Stimulated activated CD4-positive, alpha-beta T cell treated with anti-CD3 and anti-CD28 coated beads, Interleukin-4, amount 100 ng/mL, for 4 hours (primary cell): ENCODE data around the gene CNOT3.
"Not testable (repeated sequence)": the region's sequence is repeated elsewhere in the genome, so short reads cannot be mapped to it uniquely, and the experiment has no call there.

Experiments
- DNase-seq, 2 experiments: peaks; one replicate each; pipeline ENCODE4 v3.0.0-alpha.2; 2020

CNOT3 gene

DNA sequence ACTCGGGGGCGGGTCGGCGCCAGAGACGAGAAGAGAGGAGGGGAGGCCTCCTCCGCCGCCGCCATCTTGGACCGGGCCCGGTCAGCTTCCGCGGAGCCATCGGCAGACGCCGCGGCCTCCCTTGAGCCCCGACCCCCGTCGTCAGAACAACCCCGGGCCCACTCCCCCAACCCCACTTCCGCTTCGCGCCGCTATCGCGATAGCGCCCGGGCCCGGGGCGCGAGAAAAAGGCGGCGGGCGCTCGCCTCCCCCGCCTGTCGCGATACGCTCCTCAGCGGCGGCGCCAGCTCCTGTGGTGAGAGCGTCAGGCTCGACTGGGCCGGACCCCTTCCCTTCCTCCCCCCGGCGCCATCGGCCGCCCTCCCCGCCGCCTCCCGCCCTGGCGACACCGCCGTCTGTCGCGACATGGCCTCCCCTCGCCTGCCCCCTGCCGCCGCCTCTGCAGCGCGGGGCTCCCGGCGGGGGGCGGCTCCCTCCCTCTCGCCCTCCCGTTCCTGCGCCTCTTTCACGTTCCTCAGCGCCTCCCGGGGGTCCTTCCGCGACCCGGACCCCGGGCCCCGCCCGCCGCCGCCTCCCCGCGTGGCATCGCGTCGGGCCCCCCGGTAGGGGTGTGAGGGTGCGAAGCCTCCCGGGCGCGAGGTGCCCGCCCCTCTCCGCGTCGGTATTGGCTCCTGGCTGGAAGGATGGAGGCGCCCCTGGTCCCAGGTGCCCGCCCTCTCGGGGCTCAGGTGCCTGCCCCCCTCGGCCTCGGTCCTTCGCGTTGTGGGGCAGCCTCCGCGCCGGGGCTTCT lies at the start of gene CNOT3:
Gene CNOT3 (plus strand): TSS at position 64 of the 790 bp plus-strand sequence. CDS start 5,217 bp downstream, outside the sequence.
- DNase-seq = peak; percentile 11 to 33

DNA sequence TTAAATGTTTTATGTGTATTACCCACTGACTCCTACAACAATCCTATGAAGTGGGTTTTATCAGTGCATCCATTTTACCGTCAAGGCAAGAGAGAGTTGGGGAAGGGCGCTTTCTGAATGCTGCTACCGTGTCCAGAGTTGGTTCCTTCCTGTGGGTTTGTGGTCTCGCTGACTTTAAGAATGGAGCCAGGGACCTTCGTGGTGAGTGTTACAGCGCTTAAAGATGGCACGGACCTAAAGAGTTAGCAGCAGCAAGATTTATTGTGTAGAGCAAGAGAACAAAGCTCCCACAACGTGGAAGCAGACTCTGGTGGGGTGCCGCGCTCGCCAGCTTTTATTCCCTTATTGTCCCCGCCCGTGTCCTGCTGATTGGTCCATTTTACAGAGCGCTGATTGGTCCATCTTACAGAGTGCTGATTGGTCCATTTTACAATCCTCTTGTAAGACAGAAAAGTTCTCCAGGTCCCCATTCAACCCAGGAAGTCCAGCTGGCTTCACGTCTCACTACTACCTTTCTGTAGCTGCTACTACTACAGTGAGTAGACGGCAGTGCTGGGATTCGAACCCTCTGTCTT lies 43.0 kb upstream of the CNOT3 start:
- DNase-seq = no peak

DNA sequence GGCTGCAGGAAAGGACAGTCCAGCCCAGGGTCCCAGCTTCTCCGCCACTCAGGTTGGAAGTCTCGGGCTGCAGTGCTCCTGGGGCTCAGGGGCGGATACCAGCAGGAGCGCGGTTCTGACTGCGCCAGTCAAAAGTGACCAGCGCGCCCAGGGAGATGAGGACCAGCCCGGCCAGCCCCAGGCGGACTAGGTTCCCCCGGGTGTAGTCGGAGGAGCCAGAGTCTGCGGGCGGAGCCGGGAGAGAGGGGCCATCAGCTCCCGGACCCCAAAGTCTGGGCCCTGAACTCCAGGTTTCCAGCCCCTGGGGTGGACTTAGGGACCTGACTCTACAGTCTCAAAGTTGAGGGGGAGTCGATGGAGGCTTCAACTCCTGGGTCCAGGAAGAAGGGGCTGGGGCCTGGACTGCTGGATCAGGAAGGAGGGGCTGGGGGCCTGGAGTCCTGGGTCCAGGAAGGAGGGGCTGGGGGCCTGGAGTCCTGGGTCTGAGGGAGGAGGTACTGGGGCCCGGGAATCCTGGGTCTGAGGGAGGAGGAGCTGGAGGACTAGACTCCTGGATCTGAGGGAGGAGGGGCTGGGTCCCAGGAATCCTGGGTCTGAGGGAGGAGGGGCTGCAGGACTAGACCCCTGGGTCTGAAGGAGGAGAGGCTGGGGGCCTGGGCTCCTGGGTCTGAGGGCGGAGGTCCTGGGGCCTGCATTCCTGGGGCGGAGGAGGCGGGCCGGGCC lies 42.3 kb upstream of the CNOT3 start:
- DNase-seq = no peak

DNA sequence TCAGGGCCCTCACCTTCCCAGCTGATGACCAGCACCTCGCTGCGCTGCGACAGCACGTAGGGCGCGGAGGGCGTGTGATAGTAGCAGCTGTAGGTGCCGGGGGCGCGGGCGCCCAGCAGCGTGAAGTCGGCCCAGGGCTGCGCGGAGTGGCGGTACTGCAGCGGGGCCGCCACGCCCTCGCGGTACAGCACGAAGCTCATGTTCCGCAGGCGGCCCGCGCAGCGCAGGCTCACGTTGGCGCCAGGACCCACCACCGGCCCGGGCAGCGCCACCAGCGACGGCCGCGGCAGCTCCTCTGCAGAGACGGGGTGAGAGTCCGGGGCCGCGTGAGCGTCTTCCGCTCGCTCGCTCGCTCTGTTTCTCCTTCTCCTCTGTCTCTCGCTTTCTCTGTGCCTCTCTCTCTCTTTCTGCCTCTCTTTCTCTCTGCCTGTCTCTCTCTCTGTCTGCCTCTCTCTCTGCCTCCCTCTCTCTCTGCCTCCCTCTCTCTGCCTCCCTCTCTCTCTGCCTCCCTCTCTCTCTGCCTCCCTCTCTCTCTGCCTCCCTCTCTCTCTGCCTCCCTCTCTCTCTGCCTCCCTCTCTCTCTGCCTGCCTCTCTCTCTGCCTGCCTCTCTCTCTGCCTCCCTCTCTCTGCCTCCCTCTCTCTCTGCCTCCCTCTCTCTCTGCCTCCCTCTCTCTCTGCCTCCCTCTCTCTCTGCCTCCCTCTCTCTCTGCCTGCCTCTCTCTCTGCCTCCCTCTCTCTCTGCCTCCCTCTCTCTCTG lies 41.5 kb upstream of the CNOT3 start:
- peak; percentile 35 to 42 for DNase-seq

DNA sequence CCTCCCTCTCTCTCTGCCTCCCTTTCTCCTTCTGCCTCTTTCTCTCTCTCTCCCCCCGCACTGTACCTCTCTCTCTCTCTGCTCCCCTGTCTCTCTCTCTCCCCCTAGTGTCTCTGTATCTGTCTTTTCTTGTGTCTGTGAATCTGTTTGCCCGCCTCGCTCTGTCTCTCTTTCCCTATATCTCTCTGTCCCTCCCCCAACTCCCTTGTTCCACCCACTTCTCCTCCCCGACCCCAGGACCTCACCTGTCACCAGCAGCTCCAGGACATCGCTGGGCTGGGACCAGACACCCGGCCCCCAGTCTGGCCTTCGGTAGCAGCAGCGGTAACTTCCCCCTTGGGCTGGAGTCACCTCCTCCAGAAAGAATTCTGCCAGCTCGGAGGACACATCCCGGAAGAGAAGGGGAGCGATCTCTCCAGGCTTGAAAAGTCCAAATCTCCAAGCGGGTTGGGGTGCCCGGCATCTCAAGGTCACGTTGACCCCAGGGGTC lies 40.9 kb upstream of the CNOT3 start:
- no peak for DNase-seq

DNA sequence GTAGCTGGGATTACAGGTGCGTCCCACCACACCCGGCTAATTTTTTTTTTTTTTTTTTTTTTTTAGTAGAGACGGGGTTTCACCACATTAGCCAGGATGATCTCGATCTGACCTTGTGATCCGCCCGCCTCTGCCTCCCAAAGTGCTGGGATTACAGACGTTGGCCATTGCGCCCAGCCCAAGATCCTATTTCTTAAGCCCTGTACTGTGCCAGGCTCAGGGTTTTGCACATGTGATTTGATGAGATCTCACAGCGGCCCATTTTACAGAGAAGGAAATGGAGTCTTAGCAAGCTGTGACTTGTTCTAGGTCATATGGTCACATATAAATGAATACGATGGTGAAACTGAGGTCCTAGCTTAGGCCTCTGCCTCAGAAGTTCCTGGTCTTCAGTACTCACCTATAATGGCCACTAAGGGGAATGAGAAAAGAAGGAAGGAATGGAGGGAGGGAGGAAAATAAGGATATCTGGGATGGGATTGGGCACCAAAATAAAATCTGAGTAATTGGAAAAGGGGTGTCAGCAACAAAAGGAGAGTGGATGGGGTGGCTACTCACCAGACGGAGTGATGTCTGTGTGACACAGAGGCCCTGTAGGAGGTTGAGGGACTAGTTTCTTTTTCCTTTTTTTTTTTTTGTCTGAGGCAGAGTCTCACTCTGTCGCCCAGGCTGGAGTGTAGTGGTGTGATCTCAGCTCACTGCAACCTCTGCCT lies 38.2 kb upstream of the CNOT3 start:
- DNase-seq = no peak

DNA sequence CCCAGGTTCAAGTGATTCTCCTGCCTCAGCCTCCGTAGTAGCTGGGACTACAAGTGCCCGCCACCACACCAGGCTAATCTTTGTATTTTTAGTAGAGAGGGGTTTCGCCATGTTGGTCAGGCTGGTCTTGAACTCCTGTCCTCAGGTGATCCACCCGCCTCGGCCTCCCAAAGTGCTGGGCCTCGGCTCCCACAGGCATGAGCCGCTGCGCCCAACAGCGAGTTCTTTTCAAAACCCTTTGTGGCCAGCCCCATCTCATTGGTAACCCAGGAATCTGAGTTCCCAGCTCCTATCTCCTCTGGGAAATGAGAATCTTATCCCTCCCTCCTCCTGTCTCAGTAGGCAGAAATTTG lies 37.7 kb upstream of the CNOT3 start:
- DNase-seq = not testable (repeated sequence)

DNA sequence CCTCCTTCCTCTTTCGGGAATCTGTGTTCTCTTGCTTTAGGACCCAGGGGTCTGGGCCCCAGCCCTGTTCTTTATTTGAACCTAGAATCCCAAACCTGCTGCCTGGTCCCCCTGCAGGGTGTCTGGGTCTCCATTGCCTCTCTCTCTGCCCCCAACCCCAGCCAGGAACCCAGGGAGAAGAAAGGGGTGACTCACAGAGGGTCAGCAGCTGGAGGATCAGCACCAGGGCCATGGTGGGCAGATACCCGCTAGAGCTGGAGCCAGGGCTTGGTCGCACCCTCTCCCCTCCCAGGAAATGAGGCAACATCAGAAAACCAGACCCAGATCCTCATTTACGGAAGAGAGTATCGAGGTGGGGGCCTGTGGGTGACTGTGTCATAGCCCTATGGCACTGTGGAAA lies 37.0 kb upstream of the CNOT3 start, which contains the start of gene OSCAR:
Gene OSCAR (minus strand): TSS at position 243 of the 400 bp plus-strand sequence. CDS start 11 bp downstream, at position 232.
- no peak for DNase-seq

DNA sequence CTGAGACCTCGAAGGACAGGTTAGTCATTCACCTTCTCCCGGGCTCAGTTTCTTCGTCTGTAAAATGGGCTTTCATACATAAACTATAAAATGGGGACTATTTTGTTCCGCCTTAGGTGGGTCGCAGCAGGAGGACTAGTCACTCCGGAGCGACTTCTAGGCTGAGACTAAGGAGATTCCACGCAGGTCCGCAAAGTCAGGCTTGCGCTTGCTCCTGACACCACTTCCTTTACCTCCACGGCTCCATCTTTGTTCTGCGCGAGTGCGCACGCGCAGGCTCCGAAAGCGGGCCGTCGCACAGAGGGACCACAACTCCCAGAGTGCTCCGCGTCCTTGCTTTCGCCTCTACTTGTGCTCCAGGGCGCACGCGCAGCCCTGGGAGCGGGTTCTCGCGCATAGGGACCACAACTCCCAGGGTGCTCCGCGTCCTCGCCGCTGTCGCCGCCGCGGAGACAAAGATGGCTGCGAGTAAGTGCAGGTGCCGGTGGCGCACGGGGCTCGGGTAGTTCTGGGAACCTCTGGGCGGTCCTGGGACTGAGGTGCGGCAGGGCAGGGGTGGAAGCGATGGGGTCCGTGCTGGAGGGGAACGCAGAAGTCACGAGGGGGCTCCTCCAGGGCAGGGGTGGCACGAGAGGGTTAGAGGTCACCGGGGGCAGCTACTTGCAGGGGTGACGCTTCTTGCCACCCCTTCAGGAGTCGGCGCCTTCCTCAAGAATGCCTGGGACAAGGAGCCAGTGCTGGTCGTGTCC lies 35.0 kb upstream of the CNOT3 start, which contains the start of gene NDUFA3:
Gene NDUFA3 (plus strand): TSS at position 435 of the 749 bp plus-strand sequence. CDS start 24 bp downstream, at position 459.
- peak; percentile 96 to 98 for DNase-seq

DNA sequence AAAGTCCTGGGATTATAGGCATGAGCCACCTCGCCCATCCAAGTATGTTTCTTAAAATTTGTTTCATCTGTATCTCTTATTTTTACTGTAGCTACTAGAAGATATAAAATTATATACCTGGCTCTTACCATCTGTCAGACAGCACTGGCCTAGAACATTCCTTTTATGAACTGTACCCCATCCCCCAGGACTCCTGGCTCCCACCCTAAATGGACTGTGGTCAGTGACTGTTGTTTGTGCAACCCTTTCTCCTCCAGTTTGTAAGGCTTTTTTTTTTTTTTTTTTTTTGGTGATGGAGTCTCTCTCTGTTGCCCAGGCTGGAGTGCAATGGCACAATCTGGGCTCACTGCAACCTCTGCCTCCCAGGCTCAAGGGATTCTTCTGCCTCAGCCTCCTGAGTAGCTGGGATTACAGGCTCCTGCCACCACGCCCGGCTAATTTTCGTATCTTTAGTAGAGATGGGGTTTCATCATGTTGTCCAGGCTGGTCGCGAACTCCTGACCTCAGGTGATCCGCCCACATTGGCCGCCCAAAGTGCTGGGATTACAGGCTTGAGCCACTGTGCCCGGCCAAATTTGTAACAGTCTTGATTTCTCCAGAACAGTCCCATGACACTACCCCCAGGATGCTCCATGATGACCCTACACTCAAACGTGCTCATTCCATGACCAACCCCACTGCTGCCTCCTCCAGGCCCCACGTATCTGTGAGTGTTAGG lies 32.4 kb upstream of the CNOT3 start:
- no peak for DNase-seq

DNA sequence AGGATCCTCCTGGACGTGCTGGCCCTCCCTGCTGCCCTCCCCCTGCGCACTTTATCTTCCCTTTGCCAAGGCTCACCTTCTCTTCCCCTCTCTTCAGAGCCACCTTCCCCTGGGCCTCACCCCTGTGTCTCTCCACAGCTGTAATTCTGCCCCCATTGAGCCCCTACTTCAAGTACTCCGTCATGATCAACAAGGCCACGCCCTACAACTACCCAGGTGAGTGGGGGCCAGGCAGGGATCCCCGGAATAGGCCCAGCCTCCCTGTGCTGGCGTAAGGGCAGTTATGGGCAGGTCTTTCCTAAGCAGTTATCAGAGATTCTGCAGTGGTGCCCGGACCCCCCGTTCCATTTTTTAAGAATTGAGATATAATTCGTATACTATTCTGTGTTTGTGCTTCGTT lies 31.8 kb upstream of the CNOT3 start:
- no peak for DNase-seq

DNA sequence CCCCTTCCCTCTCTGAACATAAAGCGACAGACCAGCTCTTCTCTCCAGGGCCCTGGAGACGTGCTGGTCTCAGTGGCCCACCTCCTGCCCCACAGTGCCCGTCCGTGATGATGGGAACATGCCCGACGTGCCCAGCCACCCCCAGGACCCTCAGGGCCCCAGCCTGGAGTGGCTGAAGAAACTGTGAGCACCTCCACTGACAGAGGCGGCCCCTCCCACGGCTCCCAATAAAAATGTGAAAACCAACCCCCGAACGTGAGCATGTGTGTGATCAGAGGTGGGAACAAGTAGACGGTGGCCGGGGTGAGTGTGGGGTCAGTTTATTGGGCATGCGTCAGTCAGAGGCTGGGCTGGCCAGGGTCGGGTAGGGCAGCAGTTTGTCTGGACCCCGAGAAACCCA lies 30.8 kb upstream of the CNOT3 start:
- DNase-seq = no peak

DNA sequence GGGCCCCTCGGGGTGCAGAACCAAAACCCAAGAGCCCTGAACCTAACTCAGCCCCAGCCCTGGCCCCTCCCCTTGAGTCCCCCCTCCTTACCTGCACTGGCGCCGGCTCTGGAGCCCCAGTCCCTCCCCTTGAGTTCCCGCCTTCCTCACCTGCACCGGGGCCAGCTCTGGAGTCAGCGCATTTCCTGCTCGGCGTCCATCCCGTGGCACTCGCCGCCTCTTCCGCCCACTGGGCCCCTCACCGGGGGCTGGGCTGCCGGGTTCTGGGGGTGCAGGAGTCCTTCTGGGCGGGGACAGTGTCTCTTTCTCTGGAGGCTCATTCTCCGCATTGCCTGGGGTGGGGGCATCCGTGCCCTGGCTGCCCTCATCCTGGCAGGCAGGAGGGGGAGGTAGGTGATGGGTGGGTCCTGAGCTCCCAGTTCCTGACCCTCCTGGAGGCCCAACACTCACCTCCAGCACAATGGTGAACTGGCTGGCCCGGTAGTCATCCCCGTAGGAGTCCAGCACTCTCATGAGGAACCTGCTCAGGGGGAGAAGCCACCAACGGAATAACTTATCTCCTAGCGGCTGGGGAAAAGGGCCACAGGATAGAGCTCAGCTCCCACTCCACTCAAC lies 29.6 kb upstream of the CNOT3 start:
- DNase-seq = no peak

DNA sequence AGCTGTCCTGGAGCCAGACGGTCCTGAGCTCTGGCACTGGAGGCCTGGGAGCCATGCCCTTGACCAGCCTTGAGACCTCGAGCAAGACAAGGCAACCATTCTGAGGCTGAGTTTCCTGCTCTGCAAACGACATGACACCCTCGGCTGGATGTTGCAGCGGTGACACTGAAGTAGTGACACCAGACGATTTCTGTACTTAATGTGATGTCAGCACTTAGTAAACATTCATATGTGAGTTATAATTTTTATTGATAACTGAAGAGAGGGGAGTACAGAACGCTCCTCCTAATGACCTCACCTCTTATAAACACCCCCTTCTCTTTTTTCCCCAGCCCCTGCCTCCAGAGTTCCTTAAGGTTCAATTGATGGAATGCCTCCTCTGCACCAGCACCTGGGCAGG lies 29.1 kb upstream of the CNOT3 start:
- no peak for DNase-seq

DNA sequence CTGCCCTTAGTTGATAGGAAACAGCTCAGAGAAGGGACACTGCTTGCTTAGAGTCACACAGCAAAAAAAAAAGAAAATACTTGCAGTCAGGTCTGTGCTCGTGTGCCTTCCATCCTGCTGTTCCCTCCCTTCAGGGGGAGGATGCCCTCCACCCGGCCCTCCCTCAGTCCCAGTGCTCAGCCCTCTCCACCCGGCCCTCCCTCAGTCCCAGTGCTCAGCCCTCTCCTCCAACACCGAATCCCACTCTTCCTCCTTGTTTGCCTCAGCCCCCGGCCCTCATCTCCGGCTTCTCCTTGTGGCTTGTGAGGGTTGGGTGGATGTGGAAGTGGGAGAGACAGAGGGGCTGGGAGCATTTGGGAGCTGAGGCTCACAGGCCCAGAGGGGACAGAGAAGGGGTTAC lies 27.9 kb upstream of the CNOT3 start:
- DNase-seq = no peak

DNA sequence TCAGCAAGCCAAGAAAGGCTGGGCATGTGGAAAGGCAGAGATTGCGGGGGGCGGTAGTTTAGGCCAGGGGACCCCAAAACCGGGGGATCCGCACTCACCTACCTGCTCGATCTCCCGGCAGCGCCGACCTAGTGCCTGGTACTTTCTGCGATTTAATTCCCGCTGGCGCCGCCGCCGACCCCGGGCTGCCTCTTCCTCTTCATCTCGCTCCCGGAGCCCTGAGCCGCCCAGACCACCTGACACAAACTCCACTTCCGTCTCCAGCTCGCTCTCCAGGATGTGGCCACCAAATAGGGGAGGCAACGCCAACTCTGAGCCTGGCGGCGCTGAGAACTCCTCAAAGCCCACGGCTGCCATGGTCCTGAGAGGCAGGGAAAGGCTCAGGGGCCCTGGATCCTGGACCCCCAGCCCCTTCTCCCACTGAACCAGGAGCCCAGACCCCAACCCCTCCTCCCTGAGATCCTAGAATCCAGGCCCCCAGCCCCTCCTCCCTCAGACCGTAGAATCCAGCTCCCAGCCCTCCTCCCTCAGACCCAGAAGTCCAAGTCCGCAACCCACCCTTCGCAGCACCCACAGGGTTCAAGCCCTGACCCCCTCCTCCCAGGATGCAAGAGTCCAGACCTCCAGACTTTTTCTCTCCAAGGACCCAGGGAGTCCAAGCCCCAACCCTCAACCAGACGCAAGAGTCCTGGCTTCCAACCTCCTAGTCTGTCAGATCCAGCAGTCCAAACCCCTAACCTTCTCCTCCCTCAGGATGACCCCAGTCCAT lies 23.0 kb upstream of the CNOT3 start:
- peak in 1 of 2 experiments; percentile 9 for DNase-seq

DNA sequence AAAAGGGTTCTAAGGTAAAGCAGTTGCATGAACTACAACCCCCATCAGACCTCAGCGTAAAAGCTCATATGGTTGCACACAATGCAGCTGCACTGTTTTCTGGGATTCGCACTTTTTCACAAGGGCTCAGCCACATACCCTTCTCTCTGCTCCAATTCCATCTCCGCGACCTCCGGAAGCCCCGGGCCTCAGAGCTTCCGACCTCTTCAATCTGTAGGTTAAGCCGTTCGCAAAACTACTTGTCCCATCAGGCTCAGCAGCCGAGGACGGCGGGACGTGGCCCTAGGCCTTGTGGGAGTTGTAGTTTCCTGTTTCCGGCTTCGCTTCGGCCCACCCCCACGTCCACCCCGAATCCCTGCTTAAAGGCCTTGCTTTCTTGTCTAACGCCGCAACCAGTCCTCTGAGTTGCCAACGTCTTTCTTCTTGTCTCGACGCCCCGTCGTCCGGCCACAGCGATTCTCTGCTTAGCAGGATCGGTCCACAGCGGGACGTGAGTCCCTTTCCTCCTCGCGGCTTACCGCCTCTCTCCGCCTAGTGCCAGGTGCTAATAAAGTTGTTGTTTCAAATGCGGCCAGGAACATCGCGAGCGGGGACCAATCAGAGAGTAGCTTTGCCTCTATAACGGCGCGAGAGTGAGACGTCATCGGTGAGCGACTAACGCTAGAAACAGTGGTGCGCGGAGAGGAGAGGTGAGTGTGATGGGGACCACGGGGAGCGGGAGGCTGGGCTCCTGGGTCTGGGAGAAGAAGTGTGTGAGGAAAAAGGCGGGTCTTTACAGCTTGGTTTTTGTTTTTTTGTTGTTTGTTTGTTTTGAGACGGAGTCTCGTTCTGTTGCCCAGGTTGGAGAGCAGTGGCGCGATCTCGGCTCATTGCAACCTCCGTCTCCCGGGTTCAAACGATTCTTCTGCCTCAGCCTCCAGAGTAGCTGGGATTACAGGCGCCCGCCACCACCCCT lies 22.2 kb upstream of the CNOT3 start, which contains the start of the genes PRPF31 and TFPT:
Gene PRPF31 (plus strand): TSS at position 646 of the 955 bp plus-strand sequence. CDS start 2,525 bp downstream, outside the sequence.
Gene TFPT (minus strand): TSS at position 549 of the 955 bp plus-strand sequence. CDS start 388 bp downstream, at position 161.
- peak; percentile 92 to 96 for DNase-seq

DNA sequence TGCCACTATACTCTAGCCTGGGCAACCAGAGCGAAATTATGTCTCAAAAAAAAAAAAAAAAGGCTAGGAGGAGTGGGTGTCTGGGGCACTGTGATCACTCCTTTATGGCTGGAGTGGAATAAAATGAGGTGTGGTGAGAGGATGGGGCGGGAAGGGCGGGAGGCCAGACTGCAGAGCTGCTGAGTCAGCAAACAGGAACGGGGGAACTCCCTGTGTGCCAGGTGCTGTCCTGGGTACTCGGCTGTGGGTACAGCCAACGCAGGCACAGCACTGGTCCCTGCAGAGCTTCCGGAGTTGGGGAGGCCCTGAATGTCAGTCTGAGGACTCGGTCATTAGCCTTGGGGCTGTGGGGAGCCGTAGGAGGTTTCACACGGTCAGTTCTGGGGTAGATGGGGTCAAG lies 16.3 kb upstream of the CNOT3 start:
- DNase-seq = no peak
